GM21529 (cell line): ENCODE measurements around the gene CNGB1.
"Not testable (repeated sequence)": the region's sequence is repeated elsewhere in the genome, so short reads cannot be mapped to it uniquely, and the experiment has no call there.

Source experiments
- ATAC-seq: cut with Tn5 transposase; IDR thresholded peaks from one replicate; pipeline ENCODE4 v1.9.1; 2021; ENCODE audit not compliant: unreplicated experiment

The CNGB1 gene

GRCh38 chr16:57892447-57893096, 78.4 kb downstream of the CNGB1 start:
- ATAC-seq = no peak

DNA sequence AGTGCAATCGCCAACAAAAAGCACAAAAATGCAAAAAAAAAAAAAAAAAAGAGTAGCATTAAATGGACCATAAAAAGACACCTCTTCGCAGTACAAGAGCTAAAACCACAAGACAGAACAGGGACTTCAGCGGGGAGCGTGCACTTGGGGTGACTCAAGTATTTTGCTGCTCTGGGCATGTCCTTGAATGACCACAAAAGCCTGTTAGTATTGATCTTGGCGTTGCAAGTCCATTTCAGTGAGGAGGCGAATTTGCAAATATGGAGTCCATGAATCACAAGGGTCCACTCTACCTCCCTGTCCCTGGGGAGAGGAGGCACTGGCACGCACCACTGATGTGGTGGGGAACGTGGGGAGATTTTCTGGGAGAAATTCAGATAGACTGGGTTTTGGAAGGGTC, 78.9 kb downstream of the CNGB1 start:
- no peak for ATAC-seq

DNA sequence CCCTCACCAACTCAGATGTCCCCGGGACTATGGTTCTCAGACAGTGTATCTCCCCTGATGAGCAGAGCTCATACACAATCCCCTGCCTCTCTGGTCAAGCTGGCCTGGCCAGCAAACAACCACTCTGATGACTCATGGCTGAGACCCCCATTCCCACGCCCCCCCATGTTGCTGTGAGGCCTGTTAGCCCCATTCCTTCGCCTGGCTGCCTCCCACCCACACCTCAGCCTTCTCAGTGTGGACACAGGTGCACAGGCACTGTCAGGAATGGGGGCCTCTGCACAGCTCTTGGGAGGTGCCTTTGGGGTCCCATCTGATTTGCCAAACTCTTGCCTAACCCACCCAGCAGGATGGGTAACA, 80.2 kb downstream of the CNGB1 start:
- no peak for ATAC-seq

- ATAC-seq = no peak
These were observed 80.8 kb downstream of the CNGB1 start for GRCh38 chr16:57889960-57890751.

DNA sequence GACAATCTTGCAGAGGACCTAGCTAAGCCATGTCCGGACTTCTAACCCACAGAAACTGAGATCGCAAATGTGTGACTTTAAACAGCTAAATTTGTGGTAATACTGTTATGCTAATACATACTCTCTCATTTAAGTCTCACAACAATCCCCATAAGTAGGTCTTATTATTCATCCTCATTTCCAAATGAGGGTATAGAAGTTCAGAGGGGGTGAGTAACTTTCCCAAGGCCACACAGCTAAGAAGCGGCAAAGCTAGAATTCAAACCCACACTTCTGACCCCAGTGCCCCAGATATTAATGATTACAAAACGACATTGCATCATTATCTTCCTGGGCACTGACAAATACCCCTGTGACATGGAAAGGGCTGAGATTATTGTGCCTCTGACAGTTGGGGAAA, 81.4 kb downstream of the CNGB1 start:
- ATAC-seq = no peak

DNA sequence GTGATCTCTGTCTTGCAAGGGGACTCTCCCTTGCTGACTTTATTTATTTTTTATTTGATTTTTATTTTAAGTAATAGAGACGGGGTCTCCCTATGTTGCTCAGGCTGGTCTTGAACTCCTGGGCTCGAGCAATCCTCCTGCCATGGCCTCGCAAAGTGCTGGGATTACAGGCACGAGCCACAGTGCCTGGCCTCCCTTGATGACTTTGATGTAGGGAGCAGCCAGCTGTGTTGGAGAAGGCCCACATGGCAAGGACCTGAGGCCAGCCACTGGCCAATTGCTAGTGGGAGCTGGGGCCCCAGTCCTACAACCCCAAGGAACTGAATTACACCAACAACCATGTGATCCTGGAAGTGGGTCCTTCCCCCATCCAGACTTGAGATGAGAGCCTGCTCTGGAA, 81.8 kb downstream of the CNGB1 start:
- no peak for ATAC-seq

DNA sequence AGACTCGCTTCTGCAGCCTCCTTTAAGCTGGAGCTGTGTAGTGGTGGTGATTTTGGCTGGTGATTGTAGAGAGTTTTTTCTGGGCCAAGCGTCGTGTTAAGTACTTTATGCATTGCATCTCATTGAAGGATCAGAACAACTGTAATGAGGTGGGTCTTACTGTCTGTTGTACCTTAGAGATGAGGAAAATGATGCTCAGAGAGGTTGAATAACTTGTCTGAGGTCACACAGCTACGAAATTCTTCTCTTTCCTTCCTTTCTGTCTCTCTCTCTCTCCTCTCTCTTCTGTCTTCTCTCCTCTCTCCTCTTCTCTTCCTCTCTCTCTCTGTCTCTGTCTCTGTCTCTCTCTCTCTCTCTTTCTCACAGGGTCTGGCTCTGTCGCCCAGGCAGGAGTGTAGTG, 82.8 kb downstream of the CNGB1 start:
- ATAC-seq = no peak

DNA sequence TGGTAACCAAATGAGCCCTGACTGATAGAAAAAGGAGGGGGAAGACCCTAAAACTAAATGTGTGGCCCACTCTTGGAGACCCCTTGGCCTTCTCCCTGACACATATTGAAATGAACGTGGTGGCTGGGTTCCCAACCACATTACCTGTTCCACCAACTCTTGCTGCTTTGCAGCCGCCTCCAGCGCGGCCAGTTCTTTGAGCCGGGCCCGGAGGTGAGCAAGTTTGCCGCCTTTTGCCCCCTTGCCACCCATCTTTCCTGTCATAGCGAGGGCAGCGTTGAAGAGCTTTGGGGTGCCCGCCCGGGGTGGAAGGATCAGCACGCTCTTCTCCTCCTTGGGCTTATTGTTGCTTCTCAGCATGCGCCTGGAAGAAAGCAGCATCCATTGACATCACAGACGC, 83.2 kb downstream of the CNGB1 start:
- ATAC-seq = no peak

DNA sequence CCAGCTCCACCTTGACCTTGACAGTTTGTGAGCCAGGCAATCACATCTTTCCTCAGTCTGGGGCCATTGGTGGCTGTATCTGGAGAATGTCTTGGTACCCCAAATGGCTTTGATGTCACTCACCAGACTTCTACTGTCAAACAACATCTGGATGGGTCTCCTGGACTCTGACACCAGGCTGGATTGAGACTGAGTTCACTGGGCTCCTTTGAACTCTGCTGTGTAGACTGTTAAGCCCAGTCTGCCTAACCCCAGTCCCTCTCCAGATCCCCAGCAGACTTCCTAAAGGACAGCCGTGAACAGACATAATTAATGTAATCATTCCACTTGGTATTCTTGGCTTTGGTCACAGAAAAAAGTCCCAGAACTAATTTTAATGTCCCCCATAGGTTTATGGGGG, 84.5 kb downstream of the CNGB1 start:
- ATAC-seq = no peak

DNA sequence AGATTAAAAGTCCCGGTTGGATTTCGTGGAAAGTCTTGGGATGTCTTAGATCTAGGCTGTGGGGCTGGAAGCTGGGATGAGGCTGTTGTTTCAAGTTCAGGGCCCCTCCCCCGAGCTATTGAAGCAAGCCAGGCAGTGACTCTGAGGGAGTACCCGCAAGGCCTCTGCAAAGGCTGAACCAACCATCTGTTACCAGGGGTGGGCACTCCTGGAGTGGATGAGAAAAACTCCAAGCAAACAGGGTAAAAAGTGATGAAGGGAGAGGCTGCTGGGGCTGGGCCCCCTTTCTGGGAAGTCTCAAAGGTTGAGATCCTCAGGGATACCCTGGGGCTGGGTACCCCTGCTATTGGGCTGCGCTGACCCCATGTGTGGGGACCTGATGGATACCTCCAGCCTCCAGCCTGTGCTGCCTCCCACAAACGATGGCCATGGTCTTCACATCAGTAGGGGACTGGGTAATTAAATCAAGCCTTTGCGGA, 86.2 kb downstream of the CNGB1 start:
- no peak for ATAC-seq

GRCh38 chr16:57883953-57884654, 86.8 kb downstream of the CNGB1 start:
- no peak for ATAC-seq

DNA sequence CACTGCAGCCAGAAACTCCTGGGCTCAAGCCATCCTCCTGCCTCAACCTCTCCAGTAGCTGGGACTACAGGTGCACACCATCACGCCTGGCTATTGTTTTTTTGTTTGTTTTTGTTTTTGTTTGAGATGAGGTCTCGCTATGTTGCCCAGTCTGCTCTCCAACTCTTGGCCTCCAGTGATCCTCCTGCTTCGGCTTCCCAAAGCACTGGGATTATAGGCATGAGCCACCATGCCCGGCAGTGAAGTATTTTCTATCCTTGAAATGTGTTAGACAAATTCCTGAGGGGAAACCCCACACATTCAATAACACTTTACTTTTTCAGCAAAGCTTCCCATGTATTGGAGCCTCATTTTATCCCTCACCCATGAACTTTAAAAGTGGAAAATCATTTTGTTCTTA, 87.4 kb downstream of the CNGB1 start:
- ATAC-seq = no peak

DNA sequence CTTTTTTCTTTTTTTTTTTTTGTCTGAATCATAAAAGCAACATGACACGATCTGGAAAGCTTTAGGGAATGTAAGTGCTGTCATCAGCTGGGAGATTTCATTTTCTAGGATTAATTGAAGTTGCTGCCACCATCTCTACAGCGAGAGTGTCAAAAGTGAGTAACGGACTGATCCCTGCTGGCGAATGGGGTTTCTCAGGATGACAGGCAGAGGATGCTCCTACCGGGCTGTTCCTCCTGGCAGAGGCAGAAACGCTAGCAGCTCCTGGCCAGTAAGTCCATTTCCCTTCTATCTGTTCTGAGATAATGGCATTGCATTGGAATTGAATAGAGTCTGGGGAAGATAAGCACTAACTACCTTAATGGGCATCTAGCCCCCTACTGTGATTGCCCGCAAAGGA, 88.1 kb downstream of the CNGB1 start:
- no peak for ATAC-seq

GRCh38 chr16:57882206-57882605, 88.7 kb downstream of the CNGB1 start:
- no peak for ATAC-seq

DNA sequence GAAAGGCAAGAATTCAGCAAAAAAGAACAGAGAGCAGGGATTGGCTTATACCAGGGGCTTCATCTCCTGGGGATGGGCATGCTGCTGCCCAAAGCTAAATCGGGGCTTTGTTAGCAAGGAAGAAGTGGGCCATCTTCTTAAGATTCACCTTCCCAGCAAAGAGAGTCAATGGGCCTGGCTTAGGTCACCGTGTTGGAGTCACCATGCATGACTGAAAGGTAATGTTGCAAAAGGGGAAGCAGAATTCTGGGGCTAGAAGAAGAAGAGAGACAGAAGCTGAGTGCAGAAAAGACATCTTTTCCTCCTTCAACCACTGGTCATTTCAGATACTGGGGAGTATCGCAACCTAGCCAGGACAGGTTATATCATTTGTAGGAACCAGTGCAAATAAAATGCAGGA, 92.3 kb downstream of the CNGB1 start:
- ATAC-seq = no peak

DNA sequence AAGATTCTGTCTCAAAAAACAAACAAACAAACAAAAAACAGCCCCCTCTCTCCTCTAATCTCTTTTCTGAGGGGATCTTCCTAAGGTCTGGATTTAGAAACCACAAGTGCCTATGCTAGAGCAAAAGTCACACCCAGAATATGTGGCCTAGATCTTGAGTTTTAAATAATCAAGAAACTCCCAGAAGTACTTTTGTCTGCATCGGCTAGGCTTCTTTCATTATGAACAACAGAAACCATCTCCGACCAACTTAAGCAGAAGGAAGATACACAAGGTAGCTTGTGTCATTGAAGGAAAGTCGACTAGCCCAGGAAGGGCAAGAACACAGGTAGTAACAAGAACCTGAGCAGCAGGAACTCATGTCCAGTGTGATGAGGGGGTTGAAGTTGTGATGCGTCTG, 94.7 kb downstream of the CNGB1 start:
- peak; percentile 78 for ATAC-seq

GRCh38 chr16:57875347-57875746, 95.6 kb downstream of the CNGB1 start:
- ATAC-seq = no peak

DNA sequence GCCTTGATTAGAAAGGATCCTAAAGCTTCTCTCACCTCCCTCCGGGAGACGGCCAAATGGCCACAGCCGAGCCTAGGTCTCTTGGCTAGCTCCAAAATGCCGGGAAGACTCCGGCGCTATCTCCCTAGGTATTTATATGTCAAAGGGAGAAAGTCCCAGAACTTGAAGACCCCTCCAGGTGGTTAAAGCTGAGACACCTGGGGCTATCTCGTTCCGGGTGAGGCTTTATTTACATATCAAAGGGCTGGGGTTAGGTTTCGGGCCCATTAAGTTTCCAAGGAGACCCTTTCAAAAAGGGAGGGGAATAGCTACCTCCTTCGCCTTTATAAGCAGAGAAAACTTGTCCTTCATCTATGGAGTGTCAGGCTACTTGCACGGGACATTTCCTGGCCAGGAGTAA, 97.7 kb downstream of the CNGB1 start:
- no peak for ATAC-seq

DNA sequence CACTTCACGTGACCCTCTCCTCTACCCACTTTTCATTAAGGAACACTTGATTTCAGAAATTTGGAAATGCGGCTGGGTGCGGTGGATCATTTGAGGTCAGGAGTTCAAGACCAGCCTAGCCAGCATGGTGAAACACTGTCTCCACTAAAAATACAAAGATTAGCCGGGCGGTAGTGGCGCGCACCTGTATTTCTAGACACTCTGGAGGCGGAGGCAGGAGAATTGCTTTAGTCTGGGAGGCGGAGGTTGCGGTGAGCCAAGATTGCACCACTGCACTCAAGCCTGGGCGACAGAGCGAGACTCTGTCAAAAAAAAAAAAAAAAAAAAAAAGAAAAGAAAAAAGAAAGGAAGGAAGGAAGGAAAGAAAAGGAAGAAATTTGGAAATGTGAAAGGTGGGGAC, 98.2 kb downstream of the CNGB1 start:
- not testable (repeated sequence) for ATAC-seq

DNA sequence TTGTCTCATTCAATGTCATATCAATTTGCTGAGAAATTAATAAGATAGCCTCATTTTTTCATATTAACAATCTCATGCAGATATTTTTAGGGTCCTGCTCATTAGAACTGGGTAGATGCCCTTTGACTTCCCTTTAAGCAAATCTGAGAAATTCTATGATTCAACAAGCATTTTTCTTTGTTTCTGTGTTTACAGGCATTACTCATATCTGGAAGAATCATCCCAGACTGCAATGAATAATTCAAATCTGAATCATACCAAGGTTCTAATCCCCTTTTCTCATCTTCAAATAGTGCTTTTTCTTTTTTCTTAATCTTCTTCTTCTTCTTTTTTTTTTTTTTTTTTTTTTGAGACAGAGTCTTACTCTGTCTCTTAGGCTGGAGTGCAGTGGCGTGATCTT, 99.5 kb downstream of the CNGB1 start:
- no peak for ATAC-seq

- no peak for ATAC-seq
These were observed 100.0 kb downstream of the CNGB1 start for GRCh38 chr16:57870753-57871454.
